Hepatocyte (in vitro differentiated cells): Measurements from ENCODE around the gene ZNF423.

Source experiments
- CTCF ChIP-seq: fragments of 200-600 bp; sonication (generic); IDR thresholded peaks from 2 replicates; pipeline ENCODE4 v1.5.1; 2016; ENCODE audit warnings: antibody characterized with exemption, mild to moderate bottlenecking; ENCODE audit not compliant: poor library complexity
- EZH2 ChIP-seq: fragments of 200-600 bp; sonication (generic); IDR thresholded peaks from 2 replicates; pipeline ENCODE4 v1.6.1; 2016; ENCODE audit warnings: antibody characterized with exemption, mild to moderate bottlenecking, borderline replicate concordance
- EZH2phosphoT487 ChIP-seq: fragments of 200-600 bp; sonication (generic); IDR thresholded peaks from one replicate; pipeline ENCODE4 v1.6.1; 2018; ENCODE audit warnings: antibody characterized with exemption, mild to moderate bottlenecking, low read depth, moderate library complexity; ENCODE audit not compliant: unreplicated experiment, severe bottlenecking

DNA sequence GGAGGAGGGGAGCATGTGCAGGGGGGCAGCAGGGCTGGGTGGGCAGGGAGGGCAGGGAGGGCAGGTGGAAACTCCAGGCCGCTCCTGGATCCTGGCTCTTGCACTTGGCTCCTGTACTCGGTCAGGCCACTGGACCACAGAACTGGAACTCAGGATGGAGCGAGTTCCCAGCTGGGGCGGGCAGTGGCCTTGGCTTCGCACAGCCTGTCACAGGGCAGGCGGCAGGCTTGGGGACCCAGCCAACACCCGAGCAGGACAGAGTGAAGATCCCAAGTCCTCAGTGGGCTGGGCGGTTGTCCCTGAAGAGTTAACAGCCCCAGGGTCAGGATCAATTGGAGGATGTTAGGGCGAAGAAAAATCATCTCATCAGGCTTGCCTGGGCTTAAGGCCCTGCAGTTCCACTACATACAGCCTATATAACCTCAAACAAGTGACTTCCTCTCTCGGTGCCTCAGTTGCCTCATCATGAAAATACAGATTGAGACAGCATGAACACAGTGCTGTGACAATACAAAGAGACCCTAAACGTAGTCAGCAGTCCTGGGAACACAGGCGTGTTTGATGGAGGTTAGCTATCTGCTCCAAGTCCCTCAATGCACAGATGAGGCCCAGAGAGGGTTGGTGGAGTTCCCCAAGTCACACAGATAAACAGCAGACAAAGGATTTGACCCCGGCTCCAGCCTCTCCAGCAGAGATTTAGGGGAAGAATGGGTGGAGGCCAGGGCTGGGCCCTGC, 21.9 kb downstream of the ZNF423 start:
- TF ChIP-seq CTCF (no peak), EZH2phosphoT487 (no peak), EZH2 (no peak)
